Neural progenitor cell (in vitro differentiated cells): ENCODE data around the gene DOK3.

Experiments
- CTCF ChIP-seq: fragments of 200-600 bp; sonication (generic); IDR thresholded peaks from 2 replicates; pipeline ENCODE4 v1.5.1; 2017; ENCODE audit warnings: antibody characterized with exemption, mild to moderate bottlenecking
- EZH2 ChIP-seq: fragments of 200-600 bp; sonication (generic); IDR thresholded peaks from 2 replicates; pipeline ENCODE4 v1.6.1; 2017; ENCODE audit warnings: antibody characterized with exemption, mild to moderate bottlenecking, moderate library complexity

DNA sequence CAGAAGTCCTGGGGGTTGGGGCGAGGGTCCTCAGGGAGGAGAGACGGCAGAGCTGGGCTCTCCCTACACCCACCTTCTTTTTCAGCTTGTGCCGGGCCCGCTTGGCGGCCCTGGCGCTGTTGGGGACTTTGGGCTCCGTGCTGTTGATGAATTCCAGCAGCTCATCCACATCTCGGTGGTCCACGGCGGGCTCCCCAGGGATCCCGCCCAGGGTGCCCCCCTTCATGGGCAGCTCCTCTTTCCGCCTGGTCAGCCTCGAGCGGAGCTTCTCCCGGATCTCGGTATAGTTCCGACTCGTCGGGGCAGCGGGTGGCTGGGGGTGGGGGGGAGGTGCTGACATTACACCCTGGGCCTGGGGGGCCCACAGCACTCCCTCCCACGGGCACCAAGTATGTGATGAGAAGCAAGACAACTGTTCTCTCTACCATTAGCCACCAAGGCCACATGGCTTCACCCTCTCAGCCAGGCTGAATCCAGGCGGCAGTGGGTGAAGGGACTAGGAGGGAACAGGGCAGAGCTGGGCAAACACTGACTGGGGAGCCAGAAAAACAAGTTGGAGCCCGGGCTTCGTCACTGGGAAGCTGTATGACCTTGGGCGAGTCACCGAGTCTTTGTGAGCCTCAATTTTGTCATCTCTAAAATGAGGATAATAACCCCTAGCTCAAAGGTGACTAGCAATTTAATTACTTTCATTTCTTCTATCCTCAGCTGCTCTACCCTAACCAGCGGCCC is 21.7 kb upstream of the DOK3 start:
- no peak for TF ChIP-seq EZH2
- no peak for TF ChIP-seq CTCF
